CD4-positive, alpha-beta T cell treated with Interleukin-15 for 4 hours (primary cell): Measurements from ENCODE around the gene GSTM2.
A peak's percentile ranks its signal among the peaks of the same experiment; 100 is the strongest.
"Not testable (repeated sequence)": the region's sequence is repeated elsewhere in the genome, so short reads cannot be mapped to it uniquely, and the experiment has no call there.

Experiments used
- DNase-seq: peaks from one replicate; pipeline ENCODE4 v3.0.0-alpha.2; 2020; ENCODE audit warnings: low spot score

The GSTM2 gene

GRCh38 chr1:109644670-109645069 is 23.2 kb upstream of the GSTM2 start:
- no peak for DNase-seq

- no peak for DNase-seq
These were observed 18.4 kb upstream of the GSTM2 start for GRCh38 chr1:109649491-109649914.

GRCh38 chr1:109650609-109651008 is 17.2 kb upstream of the GSTM2 start:
- no peak for DNase-seq

GRCh38 chr1:109652402-109652801 is 15.5 kb upstream of the GSTM2 start:
- DNase-seq = no peak

GRCh38 chr1:109653306-109653705 is 14.6 kb upstream of the GSTM2 start:
- DNase-seq = no peak

GRCh38 chr1:109654519-109654918 is 13.3 kb upstream of the GSTM2 start:
- no peak for DNase-seq

GRCh38 chr1:109655615-109656519 is 12.0 kb upstream of the GSTM2 start, which contains the start of gene GSTM4:
TSS of gene GSTM4 (plus strand) at chr1:109656099. CDS start at chr1:109656390, 291 bp downstream.
- DNase-seq = peak; percentile 50

GRCh38 chr1:109657395-109657794 is 10.5 kb upstream of the GSTM2 start:
- no peak for DNase-seq

GRCh38 chr1:109657970-109658369 is 9.9 kb upstream of the GSTM2 start:
- DNase-seq = no peak

- DNase-seq = no peak
These were observed 9.3 kb upstream of the GSTM2 start for GRCh38 chr1:109658533-109659042.

GRCh38 chr1:109659145-109659544 is 8.7 kb upstream of the GSTM2 start:
- no peak for DNase-seq

- no peak for DNase-seq
These were observed 7.7 kb upstream of the GSTM2 start for GRCh38 chr1:109659997-109660690.

GRCh38 chr1:109660691-109661026 is 7.2 kb upstream of the GSTM2 start:
- not testable (repeated sequence) for DNase-seq

GRCh38 chr1:109661391-109661790 is 6.5 kb upstream of the GSTM2 start:
- DNase-seq = no peak

- DNase-seq = no peak
These were observed 3.2 kb upstream of the GSTM2 start for GRCh38 chr1:109664671-109665070.

GRCh38 chr1:109668123-109668775 is 392 bp downstream of the GSTM2 start:
- no peak for DNase-seq

GRCh38 chr1:109669246-109669948 is 1.5 kb downstream of the GSTM2 start:
- DNase-seq = no peak

- not testable (repeated sequence) for DNase-seq
These were observed 2.1 kb downstream of the GSTM2 start for GRCh38 chr1:109669949-109670302.

GRCh38 chr1:109671067-109671466 is 3.2 kb downstream of the GSTM2 start:
- no peak for DNase-seq

GRCh38 chr1:109673861-109674260 is 6.0 kb downstream of the GSTM2 start:
- DNase-seq = not testable (repeated sequence)

GRCh38 chr1:109676683-109677381 is 9.0 kb downstream of the GSTM2 start:
- DNase-seq = not testable (repeated sequence)
